ENCODE results near the gene NPTN. TPM values are rescaled to one million over a fixed set of nuclear protein-coding genes. Genes with fewer than 3 reads are reported as not detected.

Gene NPTN
- total and polyA plus RNA-seq, 2 of the 13 experiments (the other 11 are each of a cell fraction or from before 2014, with no cell fraction given): 78.0 to 110 TPM

DNA sequence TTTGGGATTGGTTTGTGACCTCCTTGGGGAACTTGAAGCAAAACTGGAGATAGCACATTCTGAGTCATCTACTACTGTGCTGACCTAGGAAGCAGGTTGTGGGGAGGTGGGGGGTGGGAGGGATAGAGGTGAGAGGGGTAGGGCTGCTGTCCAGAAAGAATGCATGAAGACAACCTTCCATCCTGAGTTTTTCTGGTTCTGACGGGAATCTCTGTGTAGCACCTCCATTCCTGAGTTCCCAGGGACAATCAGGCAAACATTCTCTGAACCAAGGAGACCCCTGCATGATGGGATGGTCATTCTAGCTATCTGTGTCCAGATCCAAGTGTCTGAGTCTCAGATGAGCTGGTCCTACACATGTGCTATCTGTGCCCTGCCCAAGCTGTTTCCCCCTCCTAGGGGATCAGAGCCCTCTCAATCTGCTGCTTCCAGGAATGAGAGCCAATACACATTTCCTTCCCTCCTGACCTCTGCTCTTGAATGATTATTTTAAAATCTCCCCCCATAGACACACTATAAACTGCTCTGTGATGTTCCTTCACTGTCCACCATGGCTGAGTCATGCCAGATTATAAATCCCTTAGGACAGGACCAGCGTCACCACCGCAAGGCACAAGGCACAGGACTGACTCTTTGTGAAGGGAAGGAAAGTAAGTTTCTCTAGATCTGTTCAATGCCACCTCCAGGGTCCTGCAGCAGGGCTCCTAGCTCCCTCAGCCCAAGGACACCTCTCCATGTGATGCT, 48.8 kb upstream of the NPTN start:
- no TSS peak for BruUV-seq (replicated peaks)
- H3K4me2 ChIP-seq (ENCODE audit: low read depth, low read length): no peak overlapping the region
- peaks cover 37% of the 10 kb centered on the region for H3K4me1 ChIP-seq (ENCODE audit: insufficient read depth, low read length)
- CTCF ChIA-PET (ENCODE audit: low intra/inter-chr PET ratio, low total read pairs): no interaction called here
- peaks cover 2 to 21% of the 10 kb centered on the region in 2 experiments; a peak in 2 of 5 replicates for H3K27me3 ChIP-seq (ENCODE audit: control insufficient read depth in 1 of 2, insufficient read depth in 2 of 2, low read length in 2 of 2)
- ATAC-seq: no peak
- 61% methylated on average over 2 of the region's 3 CpGs for WGBS (ENCODE audit: low lambda C conversion rate)
- no peak overlapping the region for H3K9ac ChIP-seq (ENCODE audit: insufficient read depth, low read depth, low read length)
- POLR2A ChIA-PET: no interaction called here
- no peaks in the 10 kb centered on the region for H3K9me3 ChIP-seq (ENCODE audit: low read length)
- in situ Hi-C loops (cut with HindIII; ENCODE audit: extremely low pct_ligation_motif_present, low pct_unique_long_range_greater_than_20kb) (no loop called here), intact Hi-C loops (cut with micrococcal nuclease; ENCODE audit: unreplicated experiment) (no loop called here)
- no peak overlapping the region for H3K27ac ChIP-seq (ENCODE audit: extremely low read length, insufficient read depth, low read length)
- H2AFZ ChIP-seq (ENCODE audit: low read length): no peak overlapping the region
- H3K4me3 ChIP-seq (replicated peaks in 1 of 3; ENCODE audit: insufficient read depth in 1 of 3, low read depth in 2 of 3, low read length in 3 of 3): no peak overlapping the region
- no peak for FAIRE-seq
- TF ChIP-seq, protein P1, sequence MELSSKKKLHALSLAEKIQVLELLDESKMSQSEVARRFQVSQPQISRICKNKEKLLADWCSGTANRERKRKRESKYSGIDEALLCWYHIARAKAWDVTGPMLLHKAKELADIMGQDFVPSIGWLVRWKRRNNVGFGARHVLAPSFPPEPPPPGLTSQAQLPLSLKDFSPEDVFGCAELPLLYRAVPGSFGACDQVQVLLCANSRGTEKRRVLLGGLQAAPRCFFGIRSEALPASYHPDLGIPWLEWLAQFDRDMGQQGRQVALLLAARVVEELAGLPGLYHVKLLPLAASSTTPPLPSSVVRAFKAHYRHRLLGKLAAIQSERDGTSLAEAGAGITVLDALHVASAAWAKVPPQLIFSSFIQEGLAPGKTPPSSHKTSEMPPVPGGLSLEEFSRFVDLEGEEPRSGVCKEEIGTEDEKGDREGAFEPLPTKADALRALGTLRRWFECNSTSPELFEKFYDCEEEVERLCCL (CRISPR knock-in tag; IDR thresholded peaks at IDR 0.05; ENCODE audit: borderline replicate concordance): no peak
- TF ChIP-seq ZFX (CRISPR knock-in tag; IDR thresholded peaks at IDR 0.05; ENCODE audit: low read depth) (0 out of 2 replicates have a peak, but pooled peaks have one; percentile 17), ZFP36L1 (CRISPR knock-in tag; IDR thresholded peaks at IDR 0.05) (no peak), ZNF234 (CRISPR knock-in tag; conservative IDR thresholded peaks at IDR 0.05) (no peak), ZNF24 (IDR thresholded peaks at IDR 0.05) (no peak), PBX3 (CRISPR knock-in tag; IDR thresholded peaks at IDR 0.05; ENCODE audit: borderline replicate concordance) (no peak), ZNF790 (CRISPR knock-in tag; IDR thresholded peaks at IDR 0.05; ENCODE audit: borderline replicate concordance) (no peak), ZSCAN29 (CRISPR knock-in tag; conservative IDR thresholded peaks at IDR 0.05) (no peak)
- peaks cover 6% of the 10 kb centered on the region for H4K20me1 ChIP-seq (ENCODE audit: insufficient read depth, low read length)
- no peaks in the 10 kb centered on the region for H3K36me3 ChIP-seq (replicated peaks in 1 of 2; ENCODE audit: control insufficient read depth in 1 of 2, insufficient read depth in 2 of 2, low read length in 2 of 2)
- DNase-seq (ENCODE audit: low spot score): no peak
- H3K79me2 ChIP-seq (ENCODE audit: insufficient read depth, low read length): peaks cover 21% of the 10 kb centered on the region

Data from HepG2 (cell line).